ENCODE measurements around the gene RASA2.

RASA2 gene, protein sequence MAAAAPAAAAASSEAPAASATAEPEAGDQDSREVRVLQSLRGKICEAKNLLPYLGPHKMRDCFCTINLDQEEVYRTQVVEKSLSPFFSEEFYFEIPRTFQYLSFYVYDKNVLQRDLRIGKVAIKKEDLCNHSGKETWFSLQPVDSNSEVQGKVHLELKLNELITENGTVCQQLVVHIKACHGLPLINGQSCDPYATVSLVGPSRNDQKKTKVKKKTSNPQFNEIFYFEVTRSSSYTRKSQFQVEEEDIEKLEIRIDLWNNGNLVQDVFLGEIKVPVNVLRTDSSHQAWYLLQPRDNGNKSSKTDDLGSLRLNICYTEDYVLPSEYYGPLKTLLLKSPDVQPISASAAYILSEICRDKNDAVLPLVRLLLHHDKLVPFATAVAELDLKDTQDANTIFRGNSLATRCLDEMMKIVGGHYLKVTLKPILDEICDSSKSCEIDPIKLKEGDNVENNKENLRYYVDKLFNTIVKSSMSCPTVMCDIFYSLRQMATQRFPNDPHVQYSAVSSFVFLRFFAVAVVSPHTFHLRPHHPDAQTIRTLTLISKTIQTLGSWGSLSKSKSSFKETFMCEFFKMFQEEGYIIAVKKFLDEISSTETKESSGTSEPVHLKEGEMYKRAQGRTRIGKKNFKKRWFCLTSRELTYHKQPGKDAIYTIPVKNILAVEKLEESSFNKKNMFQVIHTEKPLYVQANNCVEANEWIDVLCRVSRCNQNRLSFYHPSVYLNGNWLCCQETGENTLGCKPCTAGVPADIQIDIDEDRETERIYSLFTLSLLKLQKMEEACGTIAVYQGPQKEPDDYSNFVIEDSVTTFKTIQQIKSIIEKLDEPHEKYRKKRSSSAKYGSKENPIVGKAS

DNA sequence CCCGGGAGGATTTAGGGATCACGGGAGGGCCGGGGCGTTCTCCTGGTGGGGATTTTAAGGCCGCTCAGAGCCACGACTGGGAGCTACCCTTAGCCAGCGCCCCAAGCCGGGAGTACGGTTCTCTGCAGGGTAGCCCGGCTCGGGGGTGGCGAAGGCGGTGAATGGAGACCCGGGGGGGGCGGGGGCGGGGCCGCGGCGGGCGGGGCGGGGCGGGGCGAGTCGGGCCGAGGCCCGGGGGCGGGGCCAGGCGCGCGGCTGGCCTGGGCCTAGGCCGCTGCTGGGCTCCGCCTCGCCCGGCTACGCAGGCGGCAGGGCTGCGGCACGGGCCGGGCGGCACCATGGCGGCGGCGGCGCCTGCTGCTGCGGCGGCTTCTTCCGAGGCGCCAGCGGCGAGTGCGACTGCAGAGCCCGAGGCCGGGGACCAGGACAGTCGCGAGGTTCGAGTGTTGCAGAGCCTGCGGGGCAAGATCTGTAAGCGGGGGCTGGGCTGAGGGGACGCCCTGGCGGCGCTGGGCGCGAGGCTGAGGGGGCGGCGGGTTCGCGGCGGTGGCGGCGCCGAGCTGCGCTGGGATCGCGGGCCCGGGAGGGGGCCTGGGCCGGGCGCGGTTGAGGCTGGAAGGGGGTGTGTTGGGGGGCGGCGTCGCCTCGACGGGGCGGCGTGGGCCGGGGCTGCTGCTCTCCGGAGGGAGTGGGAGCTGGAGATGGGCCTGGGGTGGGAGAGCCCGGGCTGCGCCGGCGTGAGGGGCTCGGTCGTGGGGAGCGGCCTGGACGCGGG is at the start of gene RASA2:
RASA2 (plus strand) TSS at position 282 of the 775 bp plus-strand sequence; CDS start at position 339, 57 bp downstream.
- peak; percentile 58 for DNase-seq
- in situ Hi-C loops (cut with MboI; ENCODE audit: low pct_unique_long_range_greater_than_20kb, low sequenced_read_pairs): no loop called here

GRCh38 chr3:141439589-141439988 is 47.2 kb upstream of the RASA2 start:
- no peak for DNase-seq
- in situ Hi-C loops (cut with MboI; ENCODE audit: low pct_unique_long_range_greater_than_20kb, low sequenced_read_pairs): no loop called here

GRCh38 chr3:141440942-141441341 is 45.9 kb upstream of the RASA2 start:
- in situ Hi-C loops (cut with MboI; ENCODE audit: low pct_unique_long_range_greater_than_20kb, low sequenced_read_pairs): no loop called here

GRCh38 chr3:141441381-141442364 is 45.2 kb upstream of the RASA2 start:
- in situ Hi-C loops (cut with MboI; ENCODE audit: low pct_unique_long_range_greater_than_20kb, low sequenced_read_pairs): no loop called here
- peak; percentile 89 for DNase-seq

More at GRCh38 chr3:141440942-141441341, 45.9 kb upstream of the RASA2 start:
- no peak for DNase-seq

DNA sequence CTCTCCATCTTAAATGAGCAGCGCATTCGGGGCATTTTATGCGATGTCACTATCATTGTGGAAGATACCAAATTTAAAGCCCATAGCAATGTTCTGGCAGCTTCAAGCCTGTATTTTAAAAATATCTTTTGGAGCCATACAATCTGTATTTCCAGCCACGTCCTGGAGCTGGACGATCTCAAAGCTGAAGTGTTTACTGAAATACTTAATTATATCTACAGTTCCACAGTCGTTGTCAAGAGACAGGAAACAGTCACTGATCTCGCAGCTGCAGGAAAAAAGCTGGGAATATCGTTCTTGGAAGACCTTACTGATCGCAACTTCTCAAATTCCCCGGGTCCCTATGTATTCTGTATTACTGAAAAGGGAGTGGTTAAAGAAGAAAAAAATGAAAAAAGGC is 44.4 kb upstream of the RASA2 start:
- DNase-seq: no peak
- in situ Hi-C loops (cut with MboI; ENCODE audit: low pct_unique_long_range_greater_than_20kb, low sequenced_read_pairs): no loop called here

GRCh38 chr3:141442914-141443313 is 43.9 kb upstream of the RASA2 start:
- no peak for DNase-seq
- in situ Hi-C loops (cut with MboI; ENCODE audit: low pct_unique_long_range_greater_than_20kb, low sequenced_read_pairs): no loop called here

DNA sequence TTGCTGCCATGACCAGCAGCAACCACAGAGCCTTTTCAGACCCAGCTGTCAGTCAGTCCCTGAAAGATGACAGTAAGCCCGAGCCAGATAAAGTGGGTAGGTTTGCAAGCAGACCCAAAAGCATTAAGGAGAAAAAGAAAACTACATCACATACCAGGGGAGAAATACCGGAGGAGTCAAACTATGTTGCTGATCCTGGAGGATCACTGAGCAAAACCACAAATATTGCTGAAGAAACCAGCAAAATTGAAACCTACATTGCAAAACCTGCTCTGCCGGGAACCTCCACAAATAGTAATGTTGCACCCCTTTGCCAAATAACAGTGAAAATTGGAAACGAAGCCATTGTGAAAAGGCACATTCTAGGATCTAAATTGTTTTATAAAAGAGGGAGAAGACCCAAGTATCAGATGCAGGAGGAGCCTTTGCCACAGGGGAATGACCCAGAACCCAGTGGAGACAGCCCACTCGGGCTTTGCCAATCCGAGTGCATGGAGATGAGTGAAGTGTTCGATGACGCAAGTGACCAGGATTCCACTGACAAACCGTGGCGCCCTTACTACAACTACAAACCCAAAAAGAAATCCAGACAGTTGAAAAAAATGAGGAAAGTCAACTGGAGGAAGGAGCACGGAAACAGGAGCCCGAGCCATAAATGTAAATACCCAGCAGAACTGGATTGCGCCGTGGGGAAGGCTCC is 42.1 kb upstream of the RASA2 start:
- in situ Hi-C loops (cut with MboI; ENCODE audit: low pct_unique_long_range_greater_than_20kb, low sequenced_read_pairs): no loop called here
- no peak for DNase-seq

- no peak for DNase-seq
- in situ Hi-C loops (cut with MboI; ENCODE audit: low pct_unique_long_range_greater_than_20kb, low sequenced_read_pairs): no loop called here
These were observed 40.8 kb upstream of the RASA2 start for GRCh38 chr3:141445990-141446389.

DNA sequence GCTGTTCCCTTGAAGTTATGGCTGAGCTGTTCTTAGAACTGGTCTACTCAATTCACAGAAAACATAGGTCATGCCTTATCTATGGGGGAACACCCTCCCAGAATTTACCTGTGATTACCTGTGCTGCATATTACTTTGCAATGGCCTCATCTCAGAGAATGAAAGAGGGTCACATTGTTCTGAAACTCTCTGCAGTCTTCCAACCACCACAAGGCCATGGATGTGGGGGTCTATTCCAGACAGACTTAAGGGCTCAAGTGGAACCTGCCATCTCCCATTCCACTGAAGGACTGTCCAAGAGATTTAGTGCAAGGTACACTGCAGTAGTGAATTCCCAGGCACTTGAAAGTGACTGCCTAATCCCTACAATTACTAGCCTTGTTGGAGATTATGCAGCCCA is 40.1 kb upstream of the RASA2 start:
- in situ Hi-C loops (cut with MboI; ENCODE audit: low pct_unique_long_range_greater_than_20kb, low sequenced_read_pairs): no loop called here
- no peak for DNase-seq

- no peak for DNase-seq
- in situ Hi-C loops (cut with MboI; ENCODE audit: low pct_unique_long_range_greater_than_20kb, low sequenced_read_pairs): no loop called here
These were observed 39.4 kb upstream of the RASA2 start for GRCh38 chr3:141447383-141447782.

DNA sequence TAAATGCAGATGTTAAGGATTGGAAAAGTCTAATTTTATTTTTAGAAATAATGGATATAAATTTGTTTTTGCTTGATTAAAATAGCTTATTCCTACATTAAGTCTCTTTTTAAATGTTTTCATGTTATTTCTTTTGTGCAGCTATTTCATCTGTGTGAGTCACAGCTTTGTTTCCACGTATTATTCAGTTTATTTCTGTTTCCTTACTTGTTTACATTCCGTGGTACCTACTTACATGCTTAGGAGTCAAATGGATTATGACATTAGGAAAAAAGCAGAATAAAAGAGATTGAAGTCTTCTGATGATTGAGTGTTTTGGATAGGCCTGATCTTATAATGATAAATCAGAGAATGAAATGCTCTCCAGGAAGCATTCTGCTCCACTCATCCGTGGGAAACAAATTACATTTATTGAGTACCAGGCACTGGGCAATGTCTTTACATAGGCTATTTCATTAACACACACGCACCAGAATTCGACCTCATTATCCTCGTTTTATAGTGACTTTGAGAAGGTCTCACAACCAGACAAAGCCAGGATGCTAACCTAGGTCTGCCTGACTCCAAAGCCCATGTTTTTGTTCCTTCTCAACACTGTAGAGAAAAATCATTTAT is 38.1 kb upstream of the RASA2 start:
- no peak for DNase-seq
- in situ Hi-C loops (cut with MboI; ENCODE audit: low pct_unique_long_range_greater_than_20kb, low sequenced_read_pairs): no loop called here

- in situ Hi-C loops (cut with MboI; ENCODE audit: low pct_unique_long_range_greater_than_20kb, low sequenced_read_pairs): no loop called here
- DNase-seq: no peak
These were observed 37.4 kb upstream of the RASA2 start for GRCh38 chr3:141449424-141449823.

- DNase-seq: no peak
- in situ Hi-C loops (cut with MboI; ENCODE audit: low pct_unique_long_range_greater_than_20kb, low sequenced_read_pairs): loop anchor here (25.0 kb wide), 1 partner anchor 111 kb away; no protein-coding TSS in a partner anchor
These were observed 36.0 kb upstream of the RASA2 start for GRCh38 chr3:141450727-141451375.

- in situ Hi-C loops (cut with MboI; ENCODE audit: low pct_unique_long_range_greater_than_20kb, low sequenced_read_pairs): loop anchor here (25.0 kb wide), 1 partner anchor 110 kb away; no protein-coding TSS in a partner anchor
- peak; percentile 84 for DNase-seq
These were observed 34.8 kb upstream of the RASA2 start for GRCh38 chr3:141452045-141452444.

DNA sequence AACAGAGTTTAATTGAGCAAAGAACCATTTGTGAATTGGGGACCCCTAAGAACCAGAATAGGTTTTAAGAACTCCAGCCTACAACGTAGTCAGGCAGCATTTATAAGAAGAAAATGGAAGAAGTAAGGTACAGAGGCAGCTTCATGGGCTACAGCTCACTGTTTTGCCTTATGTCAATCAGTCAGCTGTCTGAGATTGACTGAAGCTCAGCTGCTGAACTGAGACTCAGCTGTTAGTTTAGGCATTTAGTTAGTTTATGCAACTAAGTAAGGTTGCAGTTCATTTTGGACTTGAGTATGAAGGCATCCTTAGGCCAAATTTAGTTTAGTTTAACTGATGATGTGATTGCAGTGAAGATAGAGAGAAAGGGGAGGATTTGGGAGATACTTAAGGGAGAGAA is 34.1 kb upstream of the RASA2 start:
- no peak for DNase-seq

DNA sequence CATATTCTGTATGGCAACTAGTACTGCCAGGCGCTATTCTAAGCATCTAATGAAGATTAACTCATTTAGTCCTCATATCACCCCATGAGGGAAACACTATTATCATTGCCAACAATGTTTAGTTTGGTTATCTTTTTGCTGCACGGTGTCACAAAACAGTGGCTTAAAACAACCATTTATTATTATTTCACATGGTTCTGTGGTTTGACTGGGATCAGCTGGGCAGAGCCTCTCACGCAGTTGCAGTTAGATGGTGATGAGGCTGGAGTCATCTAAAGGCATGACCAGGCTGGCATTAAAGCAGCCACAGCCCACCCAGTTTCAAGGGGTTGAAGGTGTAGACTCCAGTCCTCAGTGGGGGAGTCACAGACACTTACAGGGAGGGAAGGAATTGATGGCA is 32.8 kb upstream of the RASA2 start:
- in situ Hi-C loops (cut with MboI; ENCODE audit: low pct_unique_long_range_greater_than_20kb, low sequenced_read_pairs): loop anchor here (25.0 kb wide), 1 partner anchor 108 kb away; no protein-coding TSS in a partner anchor

More for the DNA sequence above, 34.1 kb upstream of the RASA2 start:
- in situ Hi-C loops (cut with MboI; ENCODE audit: low pct_unique_long_range_greater_than_20kb, low sequenced_read_pairs): loop anchor here (25.0 kb wide), 1 partner anchor 110 kb away; no protein-coding TSS in a partner anchor

More for the DNA sequence above, 32.8 kb upstream of the RASA2 start:
- DNase-seq: no peak

All from KBM-7 (cell line).